ENCODE measurements around the gene TARS3. TPM values are rescaled to one million over a fixed set of nuclear protein-coding genes. Genes with fewer than 3 reads are reported as not detected.

The TARS3 gene
- total and polyA plus RNA-seq, 2 donors (not counting 1 experiment from before 2014, with no cell fraction given): 9.7 to 27.0 TPM

DNA sequence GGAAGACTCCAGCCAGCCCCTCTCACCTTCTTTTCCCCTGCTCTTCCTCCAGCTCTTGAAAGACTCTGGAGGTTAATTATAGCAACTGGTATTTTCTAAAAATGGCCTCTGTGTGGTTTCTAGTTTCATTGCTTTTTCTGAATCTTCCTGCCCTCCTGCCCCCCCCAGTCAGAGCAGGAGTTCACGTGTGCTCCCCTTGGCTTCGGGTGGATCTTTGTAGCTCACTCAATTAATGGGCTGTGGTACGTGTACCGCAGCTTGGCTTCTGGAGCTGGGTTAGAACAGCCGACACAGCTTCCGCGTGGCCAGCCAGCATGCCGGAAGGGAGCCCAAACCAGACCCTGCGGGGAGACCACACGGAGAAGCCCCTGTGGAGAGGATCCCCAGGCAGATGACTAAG is 103.6 kb downstream of the TARS3 start:
- no peak for ATAC-seq (ENCODE audit: low read depth)
- peaks cover 3% of the 10 kb centered on the region for H3K4me1 Mint-ChIP-seq
- Histone ChIP-seq H3K79me2 (ENCODE audit: control insufficient read depth, insufficient read depth, low read length) (peaks cover 3% of the 10 kb centered on the region), H3K9me3 (ENCODE audit: control extremely low read depth in 1 of 3, control insufficient read depth in 2 of 3, insufficient read depth in 1 of 3, low read length in 2 of 3) (peaks cover 0 to 3% (median 3%) of the 10 kb centered on the region in 3 donors), H3K4me1 (ENCODE audit: control insufficient read depth in 2 of 2, insufficient read depth in 2 of 2, low read length in 2 of 2) (peaks cover 0 to 4% of the 10 kb centered on the region in 2 donors), H2AFZ (ENCODE audit: insufficient read depth, low read depth, low read length, poor library complexity, severe bottlenecking) (no peak overlapping the region), H3K4me2 (replicated peaks; ENCODE audit: low read depth, low read length, poor library complexity, severe bottlenecking) (no peak overlapping the region), H3K4me3 (ENCODE audit: control extremely low read depth in 1 of 5, extremely low read depth in 1 of 5, insufficient read depth in 1 of 5, low read depth in 2 of 5, low read length in 4 of 5) (no peak overlapping the region), H3K27ac (ENCODE audit: low read length in 2 of 2) (no peak overlapping the region), H4K20me1 (ENCODE audit: control insufficient read depth, insufficient read depth, low read length, poor library complexity, severe bottlenecking) (no peaks in the 10 kb centered on the region), H3K36me3 (replicated peaks in 1 of 2; ENCODE audit: control extremely low read depth in 1 of 2, control insufficient read depth in 1 of 2, extremely low read depth in 1 of 2, insufficient read depth in 2 of 2, low read length in 1 of 2) (peaks cover 0 to 11% of the 10 kb centered on the region in 2 experiments), H3K9ac (ENCODE audit: low read length) (no peak overlapping the region), H3K27me3 (replicated peaks in 1 of 4; ENCODE audit: control extremely low read depth in 1 of 4, control insufficient read depth in 3 of 4, insufficient read depth in 4 of 4, low read length in 3 of 4) (no peaks in the 10 kb centered on the region)
- no peak for TF ChIP-seq EZH2 (IDR thresholded peaks at IDR 0.05; ENCODE audit: borderline replicate concordance, insufficient read depth, low read depth, low read length, poor library complexity, severe bottlenecking)
- no peak for TF ChIP-seq CTCF (IDR thresholded peaks at IDR 0.05)
- H3K27ac Mint-ChIP-seq: no peak overlapping the region
- peaks cover 9% of the 10 kb centered on the region for H3K9me3 Mint-ChIP-seq (ENCODE audit: insufficient read depth)
- CTCF ChIA-PET: interaction anchor here (1.6 kb wide), 1 partner anchor 20 kb away, joined by 4 read pairs; no protein-coding TSS in a partner anchor
- POLR2A ChIA-PET: no interaction called here
- no peak overlapping the region for H3K4me3 Mint-ChIP-seq
- H3K27me3 Mint-ChIP-seq: no peaks in the 10 kb centered on the region
- WGBS (ENCODE audit: insufficient coverage): 78% methylated on average over 10 of the region's 10 CpGs
- intact Hi-C loops (cut with micrococcal nuclease): no loop called here
- no peak for DNase-seq

GRCh38 chr15:101619615-101619865 is 104.7 kb downstream of the TARS3 start:
- Mint-ChIP-seq H3K9me3 (ENCODE audit: insufficient read depth) (peaks cover 9% of the 10 kb centered on the region), H3K4me3 (no peak overlapping the region), H3K27me3 (no peaks in the 10 kb centered on the region), H3K27ac (no peak overlapping the region), H3K4me1 (peaks cover 3% of the 10 kb centered on the region)
- peaks cover 0 to 4% of the 10 kb centered on the region in 2 donors for H3K4me1 ChIP-seq (ENCODE audit: control insufficient read depth in 2 of 2, insufficient read depth in 2 of 2, low read length in 2 of 2)
- H2AFZ ChIP-seq (ENCODE audit: insufficient read depth, low read depth, low read length, poor library complexity, severe bottlenecking): no peak overlapping the region
- WGBS (ENCODE audit: insufficient coverage): 100% methylated on average over 1 of the region's 6 CpGs
- DNase-seq: no peak
- no peak overlapping the region for H3K27ac ChIP-seq (ENCODE audit: low read length in 2 of 2)
- peaks cover 0 to 3% (median 0%) of the 10 kb centered on the region in 3 donors for H3K9me3 ChIP-seq (ENCODE audit: control extremely low read depth in 1 of 3, control insufficient read depth in 2 of 3, insufficient read depth in 1 of 3, low read length in 2 of 3)
- H4K20me1 ChIP-seq (ENCODE audit: control insufficient read depth, insufficient read depth, low read length, poor library complexity, severe bottlenecking): no peaks in the 10 kb centered on the region
- H3K4me3 ChIP-seq (ENCODE audit: control extremely low read depth in 1 of 5, extremely low read depth in 1 of 5, insufficient read depth in 1 of 5, low read depth in 2 of 5, low read length in 4 of 5): no peak overlapping the region
- ChIA-PET CTCF (no interaction called here), POLR2A (no interaction called here)
- peaks cover 0 to 9% of the 10 kb centered on the region in 2 experiments for H3K36me3 ChIP-seq (replicated peaks in 1 of 2; ENCODE audit: control extremely low read depth in 1 of 2, control insufficient read depth in 1 of 2, extremely low read depth in 1 of 2, insufficient read depth in 2 of 2, low read length in 1 of 2)
- ATAC-seq (ENCODE audit: low read depth): no peak
- H3K9ac ChIP-seq (ENCODE audit: low read length): no peak overlapping the region
- intact Hi-C loops (cut with micrococcal nuclease): no loop called here
- H3K27me3 ChIP-seq (replicated peaks in 1 of 4; ENCODE audit: control extremely low read depth in 1 of 4, control insufficient read depth in 3 of 4, insufficient read depth in 4 of 4, low read length in 3 of 4): no peaks in the 10 kb centered on the region
- no peak overlapping the region for H3K4me2 ChIP-seq (replicated peaks; ENCODE audit: low read depth, low read length, poor library complexity, severe bottlenecking)
- TF ChIP-seq CTCF (IDR thresholded peaks at IDR 0.05): no peak
- no peak for TF ChIP-seq EZH2 (IDR thresholded peaks at IDR 0.05; ENCODE audit: borderline replicate concordance, insufficient read depth, low read depth, low read length, poor library complexity, severe bottlenecking)
- no peaks in the 10 kb centered on the region for H3K79me2 ChIP-seq (ENCODE audit: control insufficient read depth, insufficient read depth, low read length)
